GM19468 (cell line): ENCODE results near the gene TLX2.
A peak's percentile ranks its signal among the peaks of the same experiment; 100 is the strongest.

Experiments
- ATAC-seq: cut with Tn5 transposase; IDR thresholded peaks from one replicate; pipeline ENCODE4 v1.9.1; 2021; ENCODE audit warnings: mild to moderate bottlenecking, moderate library complexity, moderate number of reproducible peaks; ENCODE audit not compliant: unreplicated experiment; ENCODE audit errors: extremely low read depth

The TLX2 gene

GRCh38 chr2:74495440-74495839, 18.8 kb upstream of the TLX2 start:
- ATAC-seq, result no peak

- ATAC-seq, result no peak
Observed at GRCh38 chr2:74496997-74497776, 17.1 kb upstream of the TLX2 start.

DNA sequence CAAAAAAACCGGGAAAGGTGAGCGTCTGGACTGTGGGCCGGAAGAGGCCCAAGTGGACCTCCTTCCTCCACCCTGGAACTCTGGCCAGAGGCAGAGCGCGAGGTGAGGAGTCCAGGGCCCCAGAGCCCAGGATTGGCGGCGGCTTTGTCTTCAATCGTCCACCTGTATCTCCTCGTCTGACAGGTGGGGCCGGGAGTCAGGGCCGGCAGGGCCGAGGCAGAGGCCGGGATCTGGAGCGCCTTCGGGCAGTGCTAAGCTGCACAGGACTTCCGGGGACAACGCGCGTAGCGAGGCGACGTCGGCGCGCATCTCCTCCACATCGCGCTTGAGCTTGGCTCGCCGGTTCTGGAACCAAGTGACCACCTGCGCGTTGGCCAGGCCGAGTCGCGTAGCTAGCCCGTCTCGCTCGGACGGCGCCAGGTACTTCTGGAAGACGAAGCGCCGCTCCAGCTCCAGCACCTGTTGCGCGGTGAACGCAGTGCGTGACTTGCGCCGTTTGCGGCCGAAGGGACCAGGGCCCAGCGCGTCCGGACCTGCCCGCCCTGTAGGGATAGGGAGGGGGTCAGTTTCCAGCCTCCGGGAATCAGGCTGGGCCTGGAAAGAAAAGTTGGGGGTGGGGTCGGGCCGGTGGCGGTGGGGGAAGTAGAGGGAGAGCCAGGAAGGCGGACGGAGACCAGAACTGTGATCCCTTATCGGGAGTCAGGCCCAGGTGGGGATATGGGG, 16.3 kb upstream of the TLX2 start:
- no peak for ATAC-seq

DNA sequence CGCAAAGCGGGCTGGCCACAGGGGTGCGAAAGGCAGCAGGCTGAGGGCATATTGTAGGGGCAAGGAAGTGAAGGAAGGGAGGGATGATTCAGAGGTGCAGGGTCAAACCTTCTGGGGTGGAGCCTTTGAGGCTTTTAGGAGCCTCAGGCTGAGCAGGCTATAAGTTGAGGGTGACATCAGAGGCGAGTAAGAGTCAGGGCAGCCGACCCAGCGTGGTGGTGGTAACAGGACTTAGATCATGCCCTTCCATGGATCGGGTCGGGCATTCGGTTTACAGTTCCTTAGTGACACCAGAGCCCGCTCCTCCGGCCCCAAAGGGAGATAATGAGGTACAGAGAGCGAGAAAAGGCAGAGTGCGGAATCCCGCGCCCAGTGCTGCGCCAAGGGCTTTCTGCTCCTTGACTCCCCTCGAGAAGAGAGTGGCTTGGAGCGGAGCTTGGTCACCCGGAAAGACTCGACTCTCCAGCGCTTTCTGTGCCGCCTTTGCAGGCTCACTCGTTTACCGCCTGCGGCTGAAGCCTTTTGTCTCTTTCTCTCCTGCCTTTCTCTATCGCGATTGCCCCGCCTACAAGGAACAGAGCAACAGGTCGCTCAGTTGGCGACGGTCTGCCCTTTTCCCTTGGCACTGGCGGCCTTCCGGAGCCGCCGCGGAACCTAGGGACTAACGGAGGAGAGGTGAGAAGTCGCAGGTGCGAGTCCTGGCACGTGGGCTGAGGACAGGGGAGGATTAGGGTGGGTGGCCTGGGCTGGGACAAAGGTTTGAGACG, 15.6 kb upstream of the TLX2 start:
- no peak for ATAC-seq

GRCh38 chr2:74499267-74499939, 14.8 kb upstream of the TLX2 start, which contains the start of gene LBX2:
Gene LBX2, minus strand, starts transcription at chr2:74499603. Its CDS starts 66 bp downstream, at chr2:74499537.
- no peak for ATAC-seq

DNA sequence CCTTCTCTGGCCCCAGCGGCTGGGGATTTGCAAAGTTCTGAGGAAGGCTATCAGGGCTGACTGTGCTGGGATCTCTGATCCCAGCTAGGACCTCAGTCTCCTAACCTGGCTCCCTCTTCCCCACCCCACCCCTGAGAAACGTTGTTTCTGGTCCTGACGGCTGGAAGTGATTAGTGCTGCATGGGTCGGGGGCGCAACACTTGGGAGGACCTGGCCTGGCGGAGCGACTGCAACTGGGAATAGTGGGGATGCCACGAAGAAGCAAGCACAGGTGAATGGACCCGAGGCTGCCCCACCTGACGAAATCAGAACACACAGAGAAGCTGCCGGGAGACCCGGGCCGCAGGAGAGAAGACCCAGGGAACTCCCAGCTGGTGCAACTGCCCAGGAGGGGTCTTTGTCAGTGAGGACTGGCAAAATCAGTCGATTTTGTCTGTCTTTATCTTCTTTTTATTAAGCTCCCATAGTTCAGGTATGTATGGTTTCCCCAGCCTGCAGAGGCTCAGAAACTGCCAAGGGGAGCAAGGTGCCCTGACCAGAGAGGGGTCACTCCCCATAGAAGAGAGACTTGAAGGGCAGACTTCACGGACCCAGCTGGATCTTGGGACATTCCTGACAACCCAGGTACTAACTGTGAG, 14.2 kb upstream of the TLX2 start:
- ATAC-seq, result no peak

- no peak for ATAC-seq
Observed at GRCh38 chr2:74500578-74500946, 13.7 kb upstream of the TLX2 start.

- no peak for ATAC-seq
Observed at GRCh38 chr2:74501335-74502071, 12.7 kb upstream of the TLX2 start.

DNA sequence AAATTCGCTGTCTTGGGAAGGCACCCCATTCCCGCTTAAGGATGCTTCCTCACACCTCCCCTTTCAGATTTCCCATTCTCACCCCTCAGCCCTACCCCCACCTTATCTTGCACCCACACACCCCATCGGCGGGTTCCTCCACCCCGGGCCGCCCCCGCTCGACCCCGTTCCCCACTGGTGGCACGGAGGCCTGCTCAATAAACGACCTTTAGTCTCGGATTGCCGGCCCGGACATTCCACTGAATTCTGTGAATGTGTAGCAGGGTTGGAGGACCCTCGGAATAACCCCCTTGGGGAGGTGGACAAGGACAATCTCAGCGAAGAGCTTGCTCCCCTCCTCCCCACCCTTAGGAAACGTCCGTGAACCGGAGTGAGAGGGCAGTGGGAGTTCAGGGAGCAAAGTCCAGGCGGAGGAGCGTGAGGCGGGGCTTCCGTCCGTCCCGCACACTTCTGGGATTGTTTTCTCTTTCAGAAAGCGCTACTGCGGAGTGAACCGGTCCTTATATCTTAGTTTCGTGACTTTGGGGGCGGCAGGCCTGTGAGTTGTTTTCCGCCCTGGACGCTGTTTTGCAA, 12.0 kb upstream of the TLX2 start:
- no peak for ATAC-seq

DNA sequence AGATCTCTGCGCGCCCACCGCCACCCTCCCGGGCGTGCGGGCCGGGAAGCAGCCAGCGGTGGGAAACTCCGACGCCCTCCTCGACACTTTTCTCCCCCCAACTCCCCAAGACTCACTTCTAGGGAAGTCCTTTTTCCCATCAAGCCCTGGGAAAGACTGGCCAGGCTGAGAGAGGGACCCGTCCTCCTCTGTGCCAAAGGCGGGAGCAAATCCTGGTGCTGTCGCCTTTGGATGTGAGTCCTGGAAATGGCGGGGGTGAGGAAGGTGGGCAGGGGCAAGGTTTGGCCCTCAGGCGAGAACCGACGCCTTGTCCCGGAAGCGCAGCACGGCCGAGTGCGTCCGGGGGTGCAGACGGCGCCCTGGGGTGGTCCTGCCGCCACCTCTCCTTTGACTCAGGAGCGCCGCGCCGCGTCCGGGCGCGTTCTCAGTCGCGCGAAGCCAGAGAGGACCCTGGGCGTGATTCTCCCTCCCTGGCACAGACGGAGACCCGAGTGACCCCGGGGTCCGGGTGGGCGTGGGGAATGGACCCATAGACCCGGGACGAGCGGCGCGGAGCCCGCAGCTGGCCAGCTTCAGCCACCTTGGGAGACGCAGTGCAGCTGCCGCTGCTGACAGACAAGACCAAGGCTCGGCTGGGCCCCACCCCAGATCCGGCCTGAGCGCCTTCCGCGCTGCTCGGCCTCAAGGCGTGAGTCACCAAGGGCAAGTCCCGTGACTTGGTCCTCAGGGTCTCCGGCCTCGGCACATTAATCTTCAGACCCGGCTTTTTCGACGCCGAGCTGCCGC, 11.3 kb upstream of the TLX2 start:
- ATAC-seq, result peak; percentile 31

DNA sequence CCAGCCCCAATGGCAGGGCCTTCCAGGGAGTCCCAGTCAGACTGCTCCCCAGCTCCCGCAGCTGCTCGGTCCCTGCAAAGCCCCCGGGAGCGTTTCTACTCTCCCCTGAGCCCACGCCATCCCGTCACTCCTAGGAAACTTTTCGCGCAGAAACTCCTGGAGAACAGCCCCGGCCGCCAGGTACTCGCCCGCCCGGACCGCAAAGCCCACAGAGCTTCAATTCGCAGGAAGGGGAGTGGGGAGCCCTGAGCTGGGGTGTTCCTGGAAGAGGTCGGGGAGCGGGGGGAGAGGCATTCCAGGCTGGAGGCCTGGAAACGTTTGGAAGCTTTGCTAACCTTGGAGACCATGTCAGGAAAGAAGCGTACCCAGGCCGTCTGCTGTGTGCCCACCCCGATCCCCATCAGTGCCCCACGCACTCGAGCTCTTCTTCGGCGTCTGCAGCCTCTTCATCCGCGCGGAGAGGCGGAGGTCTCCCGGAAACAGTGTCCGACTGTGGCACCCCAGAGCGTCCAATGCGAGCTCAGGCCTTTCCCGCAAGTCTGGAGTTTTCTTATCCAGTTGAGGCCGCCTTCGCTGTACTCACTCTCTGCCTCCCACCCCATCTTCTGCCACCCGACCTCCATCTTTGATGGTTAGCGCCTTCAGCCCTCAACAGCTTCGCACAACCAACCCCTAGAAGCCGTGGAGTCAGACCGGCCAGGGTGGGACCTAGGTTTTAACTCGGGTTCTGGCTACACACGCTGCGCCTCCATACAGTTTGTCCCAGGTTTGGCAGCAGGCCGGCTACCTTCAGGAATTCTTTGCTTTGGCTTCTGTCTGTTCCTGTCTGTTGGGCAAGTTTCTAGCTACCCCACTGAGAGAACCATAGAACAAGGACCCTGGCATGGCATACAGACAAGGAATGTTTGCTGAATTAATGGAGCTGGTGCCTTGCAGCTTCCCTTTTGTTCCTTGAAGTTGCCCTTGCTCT, 10.5 kb upstream of the TLX2 start:
- ATAC-seq, result no peak

- ATAC-seq, result no peak
Observed at GRCh38 chr2:74504591-74504990, 9.7 kb upstream of the TLX2 start.

- no peak for ATAC-seq
Observed at GRCh38 chr2:74505448-74506246, 8.6 kb upstream of the TLX2 start.

- peak; percentile 76 for ATAC-seq
Observed at GRCh38 chr2:74507145-74507925, 6.9 kb upstream of the TLX2 start, which contains the start of gene PCGF1. Gene PCGF1, minus strand, starts transcription at chr2:74507695. Its CDS starts 27 bp downstream, at chr2:74507668.

DNA sequence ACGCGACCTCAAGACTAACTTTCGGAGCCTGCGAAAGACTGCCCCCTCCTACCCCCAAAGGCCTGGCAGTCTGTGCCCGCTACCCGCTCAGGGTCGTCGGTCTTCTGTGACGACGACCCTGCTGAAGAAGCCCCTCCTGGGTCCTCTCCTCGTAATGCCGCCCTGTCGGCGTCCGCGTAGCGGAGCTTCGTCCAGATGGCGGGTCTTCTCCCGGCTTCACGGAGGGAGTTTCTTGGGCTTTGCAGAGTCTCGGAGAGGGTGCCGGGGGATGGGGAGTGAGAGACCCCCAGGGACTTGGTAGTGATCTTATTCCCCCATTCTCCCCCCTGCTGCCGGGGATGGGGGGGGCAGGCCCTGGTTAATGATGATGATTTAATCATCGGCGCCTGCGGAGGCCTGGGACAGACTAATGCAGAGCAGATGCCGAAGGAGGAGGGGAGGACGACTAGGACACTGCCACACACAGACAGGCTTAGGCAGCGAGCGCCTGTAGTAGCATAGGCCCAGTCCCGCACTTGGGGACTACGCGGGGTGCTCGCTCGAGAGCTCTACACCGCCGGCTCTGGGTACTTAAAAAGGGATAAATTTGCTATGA, 6.2 kb upstream of the TLX2 start:
- no peak for ATAC-seq
